ENCODE measurements around the gene ZNF385D. TPM values are rescaled to one million over a fixed set of nuclear protein-coding genes. Genes with fewer than 3 reads are reported as not detected.

ZNF385D gene
- total RNA-seq, 1 donor from 2014 or later = 42.9 TPM

DNA sequence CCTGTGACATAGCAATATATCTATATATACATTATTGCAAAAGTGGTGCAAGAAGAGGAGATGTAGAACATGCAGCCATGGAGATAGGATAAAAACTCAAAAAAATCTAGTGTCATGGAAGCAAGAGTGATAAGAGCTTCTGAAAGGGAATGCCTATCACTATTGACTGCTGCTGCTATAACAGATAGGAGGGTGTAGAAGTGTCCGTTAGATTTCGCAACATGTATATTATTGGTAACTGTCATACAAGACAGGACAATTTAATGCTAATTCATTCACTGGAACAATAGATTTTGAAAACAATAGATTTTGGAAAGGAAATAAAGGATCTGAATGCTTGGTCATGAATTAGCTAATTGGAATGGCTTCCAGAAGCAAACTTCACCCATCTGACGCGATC, 224.5 kb downstream of the ZNF385D start:
- Mint-ChIP-seq H3K27ac (ENCODE audit: unreplicated experiment) (no peak overlapping the region), H3K4me1 (ENCODE audit: low read depth, unreplicated experiment) (peaks cover 8% of the 10 kb centered on the region), H3K9me3 (ENCODE audit: unreplicated experiment) (no peaks in the 10 kb centered on the region), H3K4me3 (ENCODE audit: unreplicated experiment) (no peak overlapping the region), H3K27me3 (ENCODE audit: unreplicated experiment) (no peaks in the 10 kb centered on the region), H3K36me3 (ENCODE audit: unreplicated experiment) (no peaks in the 10 kb centered on the region)
- no peak for DNase-seq
- no peak for TF ChIP-seq CTCF (IDR thresholded peaks at IDR 0.05; ENCODE audit: partially characterized antibody, unreplicated experiment)

DNA sequence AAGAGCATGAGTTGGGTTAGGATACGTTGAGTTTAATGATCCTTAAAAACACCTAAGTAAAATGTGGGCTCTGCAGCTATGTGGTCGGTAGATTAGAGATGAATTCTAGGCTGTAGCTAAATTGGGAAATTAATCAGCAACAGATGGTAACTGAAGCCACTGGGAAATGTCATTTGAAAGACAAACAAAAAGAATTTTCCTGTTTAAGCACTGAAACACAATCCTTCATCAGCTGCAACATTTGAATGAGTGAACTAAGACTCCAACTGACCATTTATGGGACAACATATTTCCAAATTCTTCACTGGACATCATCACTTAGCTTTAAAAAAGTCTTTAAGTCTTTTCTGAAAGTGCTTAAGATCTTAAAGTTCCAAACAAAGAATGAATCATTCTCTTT, 226.9 kb downstream of the ZNF385D start:
- Mint-ChIP-seq H3K4me3 (ENCODE audit: unreplicated experiment) (no peak overlapping the region), H3K27me3 (ENCODE audit: unreplicated experiment) (no peaks in the 10 kb centered on the region), H3K9me3 (ENCODE audit: unreplicated experiment) (no peaks in the 10 kb centered on the region), H3K36me3 (ENCODE audit: unreplicated experiment) (no peaks in the 10 kb centered on the region), H3K4me1 (ENCODE audit: low read depth, unreplicated experiment) (peaks cover 10% of the 10 kb centered on the region), H3K27ac (ENCODE audit: unreplicated experiment) (no peak overlapping the region)
- DNase-seq = no peak
- no peak for TF ChIP-seq CTCF (IDR thresholded peaks at IDR 0.05; ENCODE audit: partially characterized antibody, unreplicated experiment)

DNA sequence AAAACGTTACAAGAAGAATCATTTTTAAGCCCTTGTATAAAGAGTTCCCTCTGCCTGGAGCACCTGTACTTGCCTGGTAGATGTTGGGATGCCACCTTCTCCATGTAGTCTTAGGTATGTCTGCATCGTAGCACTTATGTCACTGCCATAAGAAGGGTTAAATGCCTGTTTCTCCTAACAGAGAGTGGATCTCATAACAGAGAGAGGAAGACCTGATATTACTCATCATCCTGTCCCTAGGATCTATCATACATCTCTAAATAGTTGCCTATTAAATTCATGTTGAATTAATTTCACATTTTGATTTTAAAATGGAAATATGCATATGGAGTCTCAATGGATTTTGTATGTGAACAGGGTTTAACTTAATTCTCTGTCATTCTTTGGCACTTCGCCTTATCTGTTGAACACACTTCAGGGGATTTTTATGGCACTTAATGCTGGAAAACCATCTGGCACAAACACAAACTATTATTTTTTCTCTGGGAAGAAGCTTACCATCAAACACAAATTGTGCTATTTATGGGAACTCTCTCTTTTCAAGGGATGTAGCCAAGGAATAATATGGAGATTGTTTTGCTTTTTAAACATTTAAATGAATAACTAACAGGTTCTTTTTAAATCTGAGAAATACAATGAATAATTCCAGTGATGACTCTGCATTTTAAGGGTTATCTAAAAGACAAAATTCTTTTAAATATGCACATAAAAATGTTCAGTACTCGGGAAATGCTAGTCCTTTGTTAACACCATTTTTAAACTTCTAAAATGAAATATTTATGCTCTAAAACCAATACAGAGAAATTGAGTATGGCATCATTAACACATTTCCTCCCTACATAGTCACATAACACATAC, 230.7 kb downstream of the ZNF385D start:
- no peak for TF ChIP-seq CTCF (IDR thresholded peaks at IDR 0.05; ENCODE audit: partially characterized antibody, unreplicated experiment)
- H3K27ac Mint-ChIP-seq (ENCODE audit: unreplicated experiment) = no peak overlapping the region
- H3K4me3 Mint-ChIP-seq (ENCODE audit: unreplicated experiment) = no peak overlapping the region
- H3K4me1 Mint-ChIP-seq (ENCODE audit: low read depth, unreplicated experiment) = peaks cover 10% of the 10 kb centered on the region
- H3K36me3 Mint-ChIP-seq (ENCODE audit: unreplicated experiment) = no peaks in the 10 kb centered on the region
- H3K9me3 Mint-ChIP-seq (ENCODE audit: unreplicated experiment) = no peaks in the 10 kb centered on the region
- DNase-seq = no peak
- peaks cover 2% of the 10 kb centered on the region for H3K27me3 Mint-ChIP-seq (ENCODE audit: unreplicated experiment)

DNA sequence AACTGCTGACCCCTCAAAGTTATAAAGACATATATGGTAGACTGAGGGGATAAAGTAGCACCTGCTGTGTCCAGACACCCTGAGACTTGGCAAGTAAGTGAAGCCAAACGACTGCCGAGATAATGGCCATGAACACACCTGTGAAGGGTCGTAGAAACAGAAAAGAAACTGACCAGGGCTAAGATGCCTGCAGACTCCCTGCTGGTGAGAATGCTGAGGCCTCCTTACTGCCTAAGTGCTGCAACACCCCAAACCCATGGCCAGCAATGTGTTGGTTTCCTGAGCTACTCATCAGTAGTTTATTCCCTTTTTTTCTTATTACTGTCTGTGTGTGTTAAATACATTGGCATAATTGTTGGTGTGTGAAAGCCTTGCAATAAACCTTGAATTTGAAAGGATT, 233.8 kb downstream of the ZNF385D start:
- Mint-ChIP-seq H3K27me3 (ENCODE audit: unreplicated experiment) (peaks cover 5% of the 10 kb centered on the region), H3K9me3 (ENCODE audit: unreplicated experiment) (no peaks in the 10 kb centered on the region), H3K27ac (ENCODE audit: unreplicated experiment) (no peak overlapping the region), H3K36me3 (ENCODE audit: unreplicated experiment) (no peaks in the 10 kb centered on the region), H3K4me1 (ENCODE audit: low read depth, unreplicated experiment) (peaks cover 2% of the 10 kb centered on the region), H3K4me3 (ENCODE audit: unreplicated experiment) (no peak overlapping the region)
- no peak for DNase-seq
- TF ChIP-seq CTCF (IDR thresholded peaks at IDR 0.05; ENCODE audit: partially characterized antibody, unreplicated experiment) = no peak

DNA sequence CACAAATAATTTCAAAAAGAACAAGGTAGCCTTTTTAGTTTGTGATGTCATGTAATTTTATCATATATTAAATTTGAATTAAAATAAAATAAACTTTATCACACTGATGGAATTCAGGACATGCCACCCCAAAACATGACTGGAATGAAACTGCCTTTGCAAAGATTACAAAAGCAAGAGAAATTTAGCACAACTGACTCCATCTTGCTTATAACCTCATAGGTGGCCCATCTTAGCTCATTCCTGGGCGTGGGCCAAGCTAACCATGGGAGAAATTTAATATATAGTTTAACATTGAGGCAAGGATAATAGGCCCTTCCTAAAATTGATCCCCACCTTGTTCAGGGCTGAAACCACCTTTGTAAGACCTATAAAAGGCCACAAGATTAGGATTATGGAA, 235.6 kb downstream of the ZNF385D start:
- Mint-ChIP-seq H3K4me3 (ENCODE audit: unreplicated experiment) (no peak overlapping the region), H3K9me3 (ENCODE audit: unreplicated experiment) (no peaks in the 10 kb centered on the region), H3K4me1 (ENCODE audit: low read depth, unreplicated experiment) (no peaks in the 10 kb centered on the region), H3K36me3 (ENCODE audit: unreplicated experiment) (no peaks in the 10 kb centered on the region), H3K27ac (ENCODE audit: unreplicated experiment) (no peak overlapping the region), H3K27me3 (ENCODE audit: unreplicated experiment) (peaks cover 5% of the 10 kb centered on the region)
- TF ChIP-seq CTCF (IDR thresholded peaks at IDR 0.05; ENCODE audit: partially characterized antibody, unreplicated experiment) = no peak
- no peak for DNase-seq

All from glutamatergic neuron (in vitro differentiated cells).